OCI-LY3 (cell line): ENCODE measurements around the gene HDAC3.

Experiments
- H2AFZ ChIP-seq: fragments of 200-600, 300-600 bp; shearing (Covaris generic); 2 replicates; pipeline ENCODE4 v1.6.0; 2014; ENCODE audit warnings: antibody characterized with exemption, low read depth, low read length
- H3K27ac ChIP-seq: fragments of 200-600, 300-600 bp; sonication (generic); 2 replicates; pipeline ENCODE4 v1.5.1; 2014; ENCODE audit warnings: mild to moderate bottlenecking, low read length, moderate library complexity, mixed read lengths
- H3K27me3 ChIP-seq: fragments of 200-600, 300-600 bp; sonication (generic); 2 replicates; pipeline ENCODE4 v1.6.1; 2014; ENCODE audit warnings: low read depth, low read length, mixed read lengths
- H3K36me3 ChIP-seq: fragments of 200-600, 300-600 bp; sonication (generic); replicated peaks from 2 replicates; pipeline ENCODE3; 2014; ENCODE audit warnings: low read depth, low read length, mixed read lengths
- H3K4me1 ChIP-seq: fragments of 300-600, 200-600 bp; sonication (generic); 2 replicates; pipeline ENCODE4 v1.6.1; 2014; ENCODE audit warnings: low read length, mixed read lengths
- H3K4me2 ChIP-seq: fragments of 200-600, 300-600 bp; sonication (generic); 2 replicates; pipeline ENCODE4 v1.6.1; 2014; ENCODE audit warnings: low read length, mixed read lengths
- H3K4me3 ChIP-seq: fragments of 300-600, 200-600 bp; sonication (generic); 2 replicates; pipeline ENCODE4 v1.5.1; 2014; ENCODE audit warnings: antibody characterized with exemption, mild to moderate bottlenecking, low read length, moderate library complexity
- H3K79me2 ChIP-seq: fragments of 300-600, 200-600 bp; shearing (Covaris generic); 2 replicates; pipeline ENCODE4 v1.6.1; 2014; ENCODE audit warnings: mild to moderate bottlenecking, low read length, mixed read lengths
- H3K9ac ChIP-seq: fragments of 300-600, 200-600 bp; shearing (Covaris generic); 2 replicates; pipeline ENCODE4 v1.6.0; 2014; ENCODE audit warnings: mild to moderate bottlenecking, low read length, moderate library complexity
- H3K9me3 ChIP-seq: fragments of 200-600, 300-600 bp; shearing (Covaris generic); 2 replicates; pipeline ENCODE4 v1.6.1; 2014; ENCODE audit warnings: low read length, mixed read lengths; ENCODE audit not compliant: insufficient read depth
- H4K20me1 ChIP-seq: fragments of 200-600, 300-600 bp; sonication (generic); 2 replicates; pipeline ENCODE4 v1.6.1; 2016; ENCODE audit warnings: low read length, mixed read lengths; ENCODE audit not compliant: insufficient read depth
- EZH2phosphoT487 ChIP-seq: fragments of 200-600 bp; shearing (Covaris generic); IDR thresholded peaks from 2 replicates; pipeline ENCODE4 v1.6.1; 2018; ENCODE audit warnings: antibody characterized with exemption, mixed run types, low read depth
- TF ChIP-seq, protein P1 (sequence below): fragments of 200-600, 300-600 bp; sonication (generic); IDR thresholded peaks from 2 replicates; pipeline ENCODE4 v1.5.1; 2014; ENCODE audit warnings: antibody characterized with exemption, low read length, low read depth

The HDAC3 gene

DNA sequence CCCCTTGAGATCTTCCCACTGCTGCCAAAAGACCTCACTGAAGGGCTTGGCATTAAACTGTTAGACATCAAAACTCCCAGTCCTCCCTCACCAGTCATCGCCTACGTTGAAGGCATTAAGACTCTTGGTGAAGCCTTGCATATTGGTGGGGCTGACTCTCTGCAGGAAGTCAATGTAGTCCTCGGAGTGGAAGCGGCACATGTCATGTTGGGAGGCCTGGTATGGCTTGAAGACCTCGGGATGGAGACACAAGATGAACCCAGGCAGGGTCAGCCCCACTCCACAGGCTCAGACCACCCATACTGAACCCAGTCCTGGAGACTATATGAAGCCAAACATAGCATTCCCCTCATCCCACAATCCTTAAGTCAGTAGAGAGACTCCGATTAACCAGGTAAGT, 1.9 kb downstream of the HDAC3 start:
- Histone ChIP-seq H3K79me2 (peaks cover 75% of the 10 kb centered on the region), H3K27me3 (no peaks in the 10 kb centered on the region), H3K9ac (peak overlapping the region; percentile 94), H2AFZ (no peak overlapping the region), H3K36me3 (peaks cover 27% of the 10 kb centered on the region), H3K27ac (peak overlapping the region; percentile 98), H3K4me3 (peak overlapping the region; percentile 95), H3K4me2 (peak overlapping the region; percentile 95), H3K4me1 (peaks cover 50% of the 10 kb centered on the region), H3K9me3 (no peaks in the 10 kb centered on the region), H4K20me1 (peaks cover 28% of the 10 kb centered on the region)
- TF ChIP-seq EZH2phosphoT487: no peak
- TF ChIP-seq, protein P1, sequence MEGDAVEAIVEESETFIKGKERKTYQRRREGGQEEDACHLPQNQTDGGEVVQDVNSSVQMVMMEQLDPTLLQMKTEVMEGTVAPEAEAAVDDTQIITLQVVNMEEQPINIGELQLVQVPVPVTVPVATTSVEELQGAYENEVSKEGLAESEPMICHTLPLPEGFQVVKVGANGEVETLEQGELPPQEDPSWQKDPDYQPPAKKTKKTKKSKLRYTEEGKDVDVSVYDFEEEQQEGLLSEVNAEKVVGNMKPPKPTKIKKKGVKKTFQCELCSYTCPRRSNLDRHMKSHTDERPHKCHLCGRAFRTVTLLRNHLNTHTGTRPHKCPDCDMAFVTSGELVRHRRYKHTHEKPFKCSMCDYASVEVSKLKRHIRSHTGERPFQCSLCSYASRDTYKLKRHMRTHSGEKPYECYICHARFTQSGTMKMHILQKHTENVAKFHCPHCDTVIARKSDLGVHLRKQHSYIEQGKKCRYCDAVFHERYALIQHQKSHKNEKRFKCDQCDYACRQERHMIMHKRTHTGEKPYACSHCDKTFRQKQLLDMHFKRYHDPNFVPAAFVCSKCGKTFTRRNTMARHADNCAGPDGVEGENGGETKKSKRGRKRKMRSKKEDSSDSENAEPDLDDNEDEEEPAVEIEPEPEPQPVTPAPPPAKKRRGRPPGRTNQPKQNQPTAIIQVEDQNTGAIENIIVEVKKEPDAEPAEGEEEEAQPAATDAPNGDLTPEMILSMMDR: no peak

DNA sequence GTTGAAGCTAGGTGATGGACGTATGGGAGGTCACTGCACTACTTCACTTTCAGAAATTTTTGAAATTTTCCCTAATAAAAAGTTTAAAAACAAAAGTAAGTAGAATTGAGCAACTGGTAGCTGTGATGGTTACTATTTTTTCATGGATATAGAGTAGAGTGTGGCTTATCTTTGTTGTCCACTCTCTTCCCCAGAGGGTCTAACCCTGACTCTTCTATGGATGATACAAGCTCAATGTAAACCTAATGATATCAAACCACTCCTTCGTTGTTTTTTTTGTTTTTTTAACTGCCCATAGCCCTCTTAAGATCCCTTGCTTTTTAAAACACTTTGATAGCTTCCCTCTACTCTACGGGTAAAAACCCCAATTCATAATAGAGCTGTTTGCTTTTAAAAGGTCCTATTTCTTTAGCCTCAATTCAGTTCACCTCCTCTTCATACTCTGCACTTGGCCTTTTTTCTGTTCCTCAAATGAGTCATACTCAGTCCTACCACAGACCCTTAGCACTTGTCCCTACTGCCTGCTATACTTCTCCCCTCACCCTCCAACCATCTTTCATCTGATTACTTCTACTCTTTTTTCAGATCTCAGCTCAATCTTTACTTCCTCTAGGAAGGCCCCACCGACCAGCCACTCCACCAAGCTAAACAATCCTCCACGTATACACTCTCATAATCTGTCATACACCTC, 2.6 kb downstream of the HDAC3 start:
- H3K27me3 ChIP-seq: no peaks in the 10 kb centered on the region
- peak overlapping the region; percentile 95 for H3K4me3 ChIP-seq
- H2AFZ ChIP-seq: no peak overlapping the region
- H3K27ac ChIP-seq: peak overlapping the region; percentile 98
- H3K4me2 ChIP-seq: peak overlapping the region; percentile 95
- peaks cover 50% of the 10 kb centered on the region for H3K4me1 ChIP-seq
- H3K36me3 ChIP-seq: peaks cover 34% of the 10 kb centered on the region
- TF ChIP-seq EZH2phosphoT487: no peak
- TF ChIP-seq, protein P1: no peak
- peaks cover 28% of the 10 kb centered on the region for H4K20me1 ChIP-seq
- no peaks in the 10 kb centered on the region for H3K9me3 ChIP-seq
- peak overlapping the region; percentile 94 for H3K9ac ChIP-seq
- H3K79me2 ChIP-seq: peaks cover 78% of the 10 kb centered on the region

DNA sequence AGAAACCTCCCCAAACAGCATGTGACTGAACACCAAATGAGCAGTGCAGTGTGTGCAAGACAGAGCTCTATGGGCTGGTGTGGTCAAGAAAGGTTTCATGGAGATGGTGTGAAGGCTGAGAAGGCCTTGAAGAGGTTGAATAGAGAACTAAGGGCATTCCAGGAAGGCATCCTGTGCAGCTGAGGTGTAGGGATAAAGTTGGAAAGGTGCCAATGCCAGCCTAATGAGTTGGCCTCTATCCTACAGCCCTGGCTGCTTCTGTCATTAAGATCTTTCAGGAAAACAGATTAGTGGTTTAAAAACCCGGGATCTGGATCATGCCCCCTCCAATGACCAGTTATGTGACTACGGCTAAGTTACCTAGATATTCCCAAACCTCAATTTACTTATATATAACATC, 4.0 kb downstream of the HDAC3 start:
- TF ChIP-seq, protein P1: no peak
- no peak for TF ChIP-seq EZH2phosphoT487
- Histone ChIP-seq H3K27ac (no peak overlapping the region), H3K4me2 (peak overlapping the region; percentile 9; the same call in 1 of the 2 replicates), H3K9me3 (no peaks in the 10 kb centered on the region), H3K36me3 (peaks cover 45% of the 10 kb centered on the region), H2AFZ (no peak overlapping the region), H3K27me3 (no peaks in the 10 kb centered on the region), H3K79me2 (peaks cover 70% of the 10 kb centered on the region), H4K20me1 (peaks cover 32% of the 10 kb centered on the region), H3K4me3 (no peak overlapping the region), H3K4me1 (peaks cover 52% of the 10 kb centered on the region), H3K9ac (no peak overlapping the region)

DNA sequence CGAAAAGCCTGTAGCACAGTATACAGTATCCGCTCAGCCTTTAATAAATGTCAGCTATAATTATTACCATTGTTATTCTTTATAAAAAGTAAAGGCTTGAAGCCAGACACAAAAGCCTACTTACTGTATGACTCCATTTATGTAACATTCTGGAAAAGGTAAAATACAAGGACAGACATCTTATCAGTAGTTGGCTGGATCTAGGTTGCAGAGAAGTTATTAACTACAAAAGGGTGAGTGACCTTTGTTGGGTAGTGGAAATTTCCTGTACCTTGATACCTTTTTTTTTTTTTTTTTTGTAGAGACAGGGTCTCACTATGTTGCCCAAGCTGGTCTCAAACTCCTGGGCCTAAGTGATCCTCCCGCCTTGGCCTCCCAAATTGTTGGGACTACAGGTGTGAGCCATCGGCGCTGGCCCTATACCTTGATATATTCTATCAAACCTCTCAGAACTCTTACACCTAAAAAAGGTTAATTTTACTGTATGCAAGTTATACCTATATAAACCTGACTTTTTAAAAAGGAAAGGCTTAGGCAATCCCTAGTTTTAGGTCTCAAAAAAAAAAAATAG, 6.0 kb downstream of the HDAC3 start:
- Histone ChIP-seq H3K4me1 (peaks cover 60% of the 10 kb centered on the region), H3K4me3 (no peak overlapping the region), H3K4me2 (no peak overlapping the region), H4K20me1 (peaks cover 27% of the 10 kb centered on the region), H3K9ac (no peak overlapping the region), H3K27ac (no peak overlapping the region), H3K36me3 (peaks cover 55% of the 10 kb centered on the region), H3K9me3 (no peaks in the 10 kb centered on the region), H3K79me2 (peaks cover 55% of the 10 kb centered on the region), H3K27me3 (no peaks in the 10 kb centered on the region), H2AFZ (no peak overlapping the region)
- TF ChIP-seq, protein P1: no peak
- no peak for TF ChIP-seq EZH2phosphoT487
